ENCODE data around the gene FAM162A. TPM values are rescaled to one million over a fixed set of nuclear protein-coding genes. Genes with fewer than 3 reads are reported as not detected.

Gene FAM162A
- total and polyA plus RNA-seq, 11 donors = 46.7 to 269 (median 109) TPM

- Histone ChIP-seq H3K4me3 (no peak overlapping the region), H3K27me3 (no peaks in the 10 kb centered on the region), H3K4me1 (peaks cover 0 to 34% (median 15%) of the 10 kb centered on the region in 12 donors), H3K9me3 (no peaks in the 10 kb centered on the region), H3K27ac (peak overlapping the region in 2 of 12 donors; percentile 1 to 26), H3K36me3 (peaks cover 0 to 5% (median 0%) of the 10 kb centered on the region in 9 donors)
- WGBS, 4 donors = 63 to 82% (median 74%) methylated on average over 2 of the region's 2 CpGs
- ATAC-seq = no peak
- no peak for DNase-seq
- no peak for TF ChIP-seq POLR2A (IDR thresholded peaks at IDR 0.05)
- TF ChIP-seq CTCF (IDR thresholded peaks at IDR 0.05) = no peak
- intact Hi-C loops (cut with DNase I) = loop anchor here in 8 of 10 donors (1.0 to 10.0 kb wide), 4 partner anchors 285 to 293 kb away; partner anchors contain the start of gene PARP14 (in 1 of the 8)
Measured at GRCh38 chr3:122391681-122392446, 7.9 kb downstream of the FAM162A start.

DNA sequence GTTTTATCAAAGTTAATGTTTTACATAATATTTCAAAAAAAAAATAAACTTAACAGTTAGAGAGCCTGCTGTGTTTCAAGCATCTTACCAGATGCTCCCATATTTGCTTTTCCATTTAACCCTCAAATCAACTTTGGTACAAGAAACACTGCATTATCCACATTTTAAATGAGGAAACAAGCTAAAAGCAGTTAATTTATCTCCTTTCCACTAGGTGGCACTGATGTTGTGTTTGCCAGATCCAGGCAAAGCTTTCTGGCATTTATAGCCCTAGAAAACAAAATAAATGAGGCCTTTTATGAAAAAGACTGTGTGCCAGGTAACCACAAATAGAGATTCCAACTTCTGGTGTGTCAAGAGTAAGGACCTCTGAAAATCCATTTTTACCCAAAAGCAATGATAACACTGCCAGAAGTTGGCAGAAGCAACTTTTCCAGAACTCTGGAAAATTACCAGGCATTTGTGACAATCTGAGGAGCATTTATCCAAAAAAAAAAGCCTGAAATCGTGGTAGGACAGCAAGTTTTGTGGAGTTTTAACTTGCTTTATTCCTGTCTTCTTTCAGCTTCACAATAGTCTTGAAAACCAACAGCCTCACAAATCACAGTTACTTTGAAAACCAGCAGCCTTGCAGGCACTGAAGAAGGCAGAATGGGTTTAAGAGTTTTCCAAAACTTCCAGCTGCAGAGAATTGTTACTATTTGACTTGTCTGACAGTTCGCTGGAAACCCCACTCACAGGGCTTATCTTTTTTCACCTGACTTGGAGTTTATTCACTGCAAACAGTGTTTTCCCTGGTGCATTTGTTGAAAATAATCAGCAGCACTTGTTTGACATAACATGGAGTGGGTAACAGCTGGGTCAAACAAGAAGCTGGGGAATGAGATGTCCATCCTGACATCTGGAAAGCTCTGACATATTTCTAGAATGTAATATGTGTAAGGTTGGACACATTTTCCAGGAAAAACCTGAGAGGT lies 9.2 kb downstream of the FAM162A start:
- Histone ChIP-seq H3K36me3 (peaks cover 0 to 4% (median 0%) of the 10 kb centered on the region in 9 donors), H3K4me1 (peaks cover 0 to 28% (median 15%) of the 10 kb centered on the region in 12 donors), H3K27ac (peak overlapping the region in 2 of 12 donors; percentile 1 to 32), H3K9me3 (no peaks in the 10 kb centered on the region), H3K27me3 (no peaks in the 10 kb centered on the region), H3K4me3 (no peak overlapping the region)
- peak in 1 of 4 donors; percentile 34 for ATAC-seq
- DNase-seq = no peak
- intact Hi-C loops (cut with DNase I) = loop anchor here in 8 of 10 donors (1.0 to 10.0 kb wide), 4 partner anchors 284 to 292 kb away; partner anchors contain the start of gene PARP14 (in 1 of the 8)
- WGBS, 4 donors = 34 to 50% (median 38%) methylated on average over 2 of the region's 2 CpGs
- peak; percentile 56 to 83 (median 71) for TF ChIP-seq CTCF (IDR thresholded peaks at IDR 0.05)
- no peak for TF ChIP-seq POLR2A (IDR thresholded peaks at IDR 0.05)

- no peak overlapping the region for H3K27ac ChIP-seq
- H3K27me3 ChIP-seq = no peaks in the 10 kb centered on the region
- TF ChIP-seq CTCF (IDR thresholded peaks at IDR 0.05) = no peak
- TF ChIP-seq POLR2A (IDR thresholded peaks at IDR 0.05) = no peak
- DNase-seq (no peak), ATAC-seq (no peak)
- no peak overlapping the region for H3K4me3 ChIP-seq
- no peaks in the 10 kb centered on the region for H3K9me3 ChIP-seq
- H3K4me1 ChIP-seq = peaks cover 0 to 28% (median 15%) of the 10 kb centered on the region in 12 donors
- H3K36me3 ChIP-seq = peaks cover 0 to 4% (median 0%) of the 10 kb centered on the region in 9 donors
- intact Hi-C loops (cut with DNase I) = loop anchor here in 4 of 10 donors (5.0 to 10.0 kb wide), 2 partner anchors 283 to 291 kb away; partner anchors contain the start of gene PARP14 (in 1 of the 4)
- WGBS, 4 donors = 65 to 83% (median 79%) methylated on average over 1 of the region's 1 CpG
Measured at GRCh38 chr3:122394173-122394572, 10.2 kb downstream of the FAM162A start.

Measured in heart left ventricle (tissue), 16 donors.